Measurements from ENCODE around the gene MAGI1. TPM values are rescaled to one million over a fixed set of nuclear protein-coding genes. Genes with fewer than 3 reads are reported as not detected.

MAGI1 gene
- total and polyA plus RNA-seq, 10 donors, result 3.5 to 104 (median 62.3) TPM

DNA sequence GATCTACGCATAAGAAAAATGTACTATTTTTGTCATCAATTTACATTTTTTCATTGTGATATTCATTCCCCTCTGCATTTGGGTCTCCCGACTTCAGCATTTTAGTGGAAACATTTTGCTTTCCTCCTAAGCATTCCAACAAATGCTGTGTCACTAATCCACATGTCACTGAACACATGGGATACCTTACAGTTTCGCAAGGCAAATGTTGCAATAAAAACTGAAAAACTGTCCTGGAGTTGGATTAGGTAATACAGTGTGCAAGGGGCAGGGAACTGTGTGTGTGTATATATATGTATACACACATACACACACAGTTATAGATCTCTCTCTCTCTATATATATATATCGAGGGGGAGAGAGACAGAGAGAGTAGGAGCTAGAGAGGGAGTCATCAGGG is 632.2 kb downstream of the MAGI1 start:
- DNase-seq, result no peak
- intact Hi-C loops (cut with DNase I; ENCODE audit: low total_unique reads), result no loop called here
- H3K9me3 ChIP-seq, result no peaks in the 10 kb centered on the region
- no peaks in the 10 kb centered on the region for H3K27me3 ChIP-seq (replicated peaks in 1 of 7)
- H3K4me3 ChIP-seq, result no peak overlapping the region
- TF ChIP-seq, protein P1, sequence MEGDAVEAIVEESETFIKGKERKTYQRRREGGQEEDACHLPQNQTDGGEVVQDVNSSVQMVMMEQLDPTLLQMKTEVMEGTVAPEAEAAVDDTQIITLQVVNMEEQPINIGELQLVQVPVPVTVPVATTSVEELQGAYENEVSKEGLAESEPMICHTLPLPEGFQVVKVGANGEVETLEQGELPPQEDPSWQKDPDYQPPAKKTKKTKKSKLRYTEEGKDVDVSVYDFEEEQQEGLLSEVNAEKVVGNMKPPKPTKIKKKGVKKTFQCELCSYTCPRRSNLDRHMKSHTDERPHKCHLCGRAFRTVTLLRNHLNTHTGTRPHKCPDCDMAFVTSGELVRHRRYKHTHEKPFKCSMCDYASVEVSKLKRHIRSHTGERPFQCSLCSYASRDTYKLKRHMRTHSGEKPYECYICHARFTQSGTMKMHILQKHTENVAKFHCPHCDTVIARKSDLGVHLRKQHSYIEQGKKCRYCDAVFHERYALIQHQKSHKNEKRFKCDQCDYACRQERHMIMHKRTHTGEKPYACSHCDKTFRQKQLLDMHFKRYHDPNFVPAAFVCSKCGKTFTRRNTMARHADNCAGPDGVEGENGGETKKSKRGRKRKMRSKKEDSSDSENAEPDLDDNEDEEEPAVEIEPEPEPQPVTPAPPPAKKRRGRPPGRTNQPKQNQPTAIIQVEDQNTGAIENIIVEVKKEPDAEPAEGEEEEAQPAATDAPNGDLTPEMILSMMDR (IDR thresholded peaks at IDR 0.05 in 8 of 11, conservative IDR thresholded peaks at IDR 0.05 in 3 of 11), result no peak
- TF ChIP-seq POLR2A (IDR thresholded peaks at IDR 0.05) (no peak), POLR2AphosphoS5 (IDR thresholded peaks at IDR 0.05) (no peak)
- WGBS, 5 donors, result 79 to 94% (median 87%) methylated on average over 4 of the region's 4 CpGs
- H3K4me1 ChIP-seq, result peaks cover 0 to 6% (median 0%) of the 10 kb centered on the region in 6 donors
- H3K27ac ChIP-seq, result no peak overlapping the region
- no peaks in the 10 kb centered on the region for H3K36me3 ChIP-seq

DNA sequence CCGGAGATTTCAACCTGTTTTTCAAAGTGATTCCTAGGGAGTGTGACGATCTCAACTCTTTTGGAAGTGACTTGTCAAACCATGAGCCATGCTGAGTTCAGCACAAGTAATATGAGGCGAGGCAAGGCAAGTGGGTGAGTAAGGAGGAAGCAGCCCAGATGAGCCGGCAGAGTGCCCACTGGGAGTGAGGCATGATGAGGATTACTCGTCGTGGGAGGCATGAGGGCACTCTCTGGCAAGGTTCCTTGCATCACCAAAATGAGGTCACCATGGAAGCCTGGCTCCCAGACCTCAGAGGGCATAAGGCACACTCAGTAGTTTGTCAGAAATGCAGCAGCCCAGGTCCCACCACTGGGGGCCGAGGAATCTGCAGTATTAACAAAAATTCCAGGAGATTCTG is 636.1 kb downstream of the MAGI1 start:
- no peaks in the 10 kb centered on the region for H3K4me1 ChIP-seq
- 71 to 88% (median 86%) methylated on average over 7 of the region's 7 CpGs for WGBS, 5 donors
- intact Hi-C loops (cut with DNase I; ENCODE audit: low total_unique reads), result no loop called here
- H3K36me3 ChIP-seq, result no peaks in the 10 kb centered on the region
- DNase-seq, result no peak
- no peak overlapping the region for H3K27ac ChIP-seq
- no peak overlapping the region for H3K4me3 ChIP-seq
- H3K27me3 ChIP-seq (replicated peaks in 1 of 7), result no peaks in the 10 kb centered on the region
- no peaks in the 10 kb centered on the region for H3K9me3 ChIP-seq
- TF ChIP-seq POLR2AphosphoS5 (IDR thresholded peaks at IDR 0.05), result no peak
- no peak for TF ChIP-seq POLR2A (IDR thresholded peaks at IDR 0.05)
- TF ChIP-seq, protein P1 (IDR thresholded peaks at IDR 0.05 in 8 of 11, conservative IDR thresholded peaks at IDR 0.05 in 3 of 11), result no peak

DNA sequence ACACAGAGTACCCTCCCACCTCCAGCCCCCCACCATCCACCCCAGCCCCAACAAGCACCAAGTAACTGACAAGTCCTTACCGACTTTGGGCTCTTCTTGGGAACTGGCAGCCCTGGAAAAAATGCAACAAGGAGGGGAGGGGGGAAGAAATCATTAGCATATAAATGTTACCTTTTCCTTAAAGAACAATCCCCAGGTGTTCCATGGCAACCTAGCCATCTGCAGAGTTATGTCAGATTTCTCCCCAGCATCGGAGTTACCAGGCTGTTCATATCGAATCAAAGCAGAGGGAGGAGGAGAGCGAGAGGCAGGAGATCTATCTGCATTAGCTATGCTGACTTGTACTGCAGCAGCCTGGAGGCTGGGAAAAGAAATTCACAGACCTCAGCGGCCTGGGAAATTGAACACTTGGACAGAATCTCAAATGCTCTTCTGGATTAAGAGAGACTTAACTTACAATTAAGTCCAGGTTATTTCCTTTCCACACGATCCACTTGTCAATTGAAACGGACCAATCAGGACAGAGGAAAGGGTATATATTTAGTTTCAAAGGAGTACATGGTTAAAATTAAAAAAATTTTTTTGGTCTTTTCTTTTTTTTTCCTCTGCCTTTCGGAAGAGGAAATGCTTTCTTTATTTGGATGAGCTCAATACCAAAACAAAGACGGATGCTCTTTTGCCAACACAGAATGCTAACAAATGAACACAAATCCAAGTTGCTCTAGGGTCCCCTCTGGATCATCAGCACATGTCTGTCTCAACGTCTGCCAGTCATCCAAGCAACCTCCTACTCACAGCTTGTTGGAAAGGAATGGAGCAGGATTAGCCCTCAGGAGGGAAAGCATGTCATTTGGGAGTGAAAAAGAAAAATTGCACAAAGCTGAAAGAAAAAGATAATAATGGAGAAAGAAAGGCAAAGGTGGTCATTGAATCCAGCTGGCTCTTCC is 637.1 kb downstream of the MAGI1 start:
- no peak for DNase-seq
- Histone ChIP-seq H3K36me3 (no peaks in the 10 kb centered on the region), H3K27ac (no peak overlapping the region), H3K9me3 (no peaks in the 10 kb centered on the region), H3K27me3 (replicated peaks in 1 of 7) (no peaks in the 10 kb centered on the region), H3K4me3 (no peak overlapping the region), H3K4me1 (no peaks in the 10 kb centered on the region)
- TF ChIP-seq, protein P1 (IDR thresholded peaks at IDR 0.05 in 8 of 11, conservative IDR thresholded peaks at IDR 0.05 in 3 of 11), result no peak
- TF ChIP-seq POLR2A (IDR thresholded peaks at IDR 0.05) (no peak), POLR2AphosphoS5 (IDR thresholded peaks at IDR 0.05) (no peak)
- intact Hi-C loops (cut with DNase I; ENCODE audit: low total_unique reads), result no loop called here
- 66 to 76% (median 70%) methylated on average over 10 of the region's 10 CpGs for WGBS, 5 donors

DNA sequence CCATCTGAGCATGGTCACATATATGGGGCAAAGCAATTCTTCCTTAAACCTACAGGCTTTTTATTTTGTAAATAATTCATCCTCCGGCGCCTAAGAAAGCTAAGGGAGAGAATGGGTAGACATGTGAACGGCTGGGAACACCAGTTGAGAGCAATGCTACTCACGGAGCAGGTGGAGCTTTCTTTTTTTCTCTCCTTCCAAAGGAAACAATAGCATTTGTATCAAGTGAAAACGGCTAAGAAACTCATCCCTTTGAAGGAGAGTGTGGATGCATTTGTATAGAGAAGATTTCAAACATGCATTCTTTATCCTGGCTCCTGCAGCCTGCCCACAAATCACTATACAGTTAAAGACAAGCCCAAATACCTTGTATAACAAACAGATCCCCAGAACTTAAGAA is 637.8 kb downstream of the MAGI1 start:
- no peaks in the 10 kb centered on the region for H3K36me3 ChIP-seq
- no peak for DNase-seq
- no peak for TF ChIP-seq POLR2AphosphoS5 (IDR thresholded peaks at IDR 0.05)
- TF ChIP-seq, protein P1 (IDR thresholded peaks at IDR 0.05 in 8 of 11, conservative IDR thresholded peaks at IDR 0.05 in 3 of 11), result no peak
- TF ChIP-seq POLR2A (IDR thresholded peaks at IDR 0.05), result no peak
- H3K4me1 ChIP-seq, result no peaks in the 10 kb centered on the region
- no peaks in the 10 kb centered on the region for H3K9me3 ChIP-seq
- intact Hi-C loops (cut with DNase I; ENCODE audit: low total_unique reads), result no loop called here
- no peak overlapping the region for H3K4me3 ChIP-seq
- no peak overlapping the region for H3K27ac ChIP-seq
- 76 to 86% (median 81%) methylated on average over 5 of the region's 5 CpGs for WGBS, 5 donors
- H3K27me3 ChIP-seq (replicated peaks in 1 of 7), result no peaks in the 10 kb centered on the region
